Transverse colon (tissue), 4 donors: ENCODE measurements around the gene OLFM2. TPM values are rescaled to one million over a fixed set of nuclear protein-coding genes. Genes with fewer than 3 reads are reported as not detected.

ENCODE experiments used
- DNase-seq: peaks from one replicate; pipeline ENCODE4 v3.0.0-alpha.2; 2019
- H3K27ac ChIP-seq, 4 donors: fragments of 200-600 bp; sonication (generic); 2 replicates each; pipeline ENCODE4 v1.5.1; 2016 to 2018; ENCODE audit warnings: inconsistent platforms in 4 of 4
- H3K27me3 ChIP-seq: fragments of 200-600 bp; sonication (generic); 2 replicates; pipeline ENCODE4 v1.5.1; 2017; ENCODE audit warnings: inconsistent platforms
- H3K36me3 ChIP-seq, 4 donors: fragments of 200-600 bp; sonication (generic); 2 replicates each; pipeline ENCODE4 v1.5.1; 2017 to 2019; ENCODE audit warnings: inconsistent platforms in 4 of 4
- H3K4me1 ChIP-seq, 4 donors: fragments of 200-600 bp; sonication (generic); 2 replicates each; pipeline ENCODE4 v1.5.1; 2017 to 2020; ENCODE audit warnings: inconsistent platforms in 4 of 4
- H3K4me3 ChIP-seq, 4 donors: fragments of 200-600 bp; sonication (generic); 1 replicate in 1 of 4; 2 replicates in 3 of 4; pipeline versions ENCODE4 v1.5.1 to v1.6.1; 2017 to 2019; ENCODE audit warnings: inconsistent platforms in 4 of 4
- H3K9me3 ChIP-seq, 2 donors: fragments of 200-600 bp; sonication (generic); 2 replicates each; pipeline ENCODE4 v1.5.1; 2017 to 2019; ENCODE audit warnings: inconsistent platforms in 2 of 2
- EP300 ChIP-seq: sonication (generic); formaldehyde crosslinking; IDR thresholded peaks from one replicate; pipeline ENCODE4 v1.6.1; 2017; ENCODE audit warnings: antibody characterized with exemption, low read depth
- POLR2A ChIP-seq: fragments of 450-650 bp; IDR thresholded peaks from one replicate; pipeline ENCODE4 v1.6.1; 2016; ENCODE audit warnings: antibody characterized with exemption, mild to moderate bottlenecking, moderate library complexity
- POLR2AphosphoS5 ChIP-seq, 3 donors: sonication (generic); formaldehyde crosslinking; IDR thresholded peaks; one replicate each; pipeline ENCODE4 v1.6.1; 2016; ENCODE audit warnings: antibody characterized with exemption in 3 of 3
- WGBS, 2 donors: methylation state at CpG; one replicate each; pipeline ENCODE4 v1.1.5; 2018; ENCODE audit warnings: low coverage in 1 of 2; 5-methylcytosine and 5-hydroxymethylcytosine counted together
- in situ Hi-C, 4 donors: fragments of 200-750 bp; cut with MboI; loops; one replicate each; pipeline versions ENCODE4 v1.15.0 to v1.15.1; 2017; ENCODE audit warnings: low sequenced_read_pairs in 3 of 4, low pct_ligation_motif_present in 1 of 4, low pct_unique_long_range_greater_than_20kb in 1 of 4
- intact Hi-C: fragments of 100-400 bp; cut with DNase I; formaldehyde crosslinking; loops from one replicate; pipeline ENCODE4 v1.15.1; 2023; ENCODE audit warnings: low total_unique reads
- total RNA-seq, 4 donors: library from RNA; depleted of rRNA; stranded (reverse); fragments of >200 nt; gene quantifications; one replicate each; pipeline ENCODE4 v1.1.0, GENCODE V29; 2016
- TF ChIP-seq, protein P1 (sequence below), 5 experiments: fragments of 200-600 bp in 3 of 5; fragments of 450-650 bp in 2 of 5; sonication (generic) in 3 of 5; IDR thresholded peaks; 1 replicate in 2 of 5; 2 replicates in 3 of 5; pipeline ENCODE4 v1.5.1; 2016 to 2017; ENCODE audit warnings: antibody characterized with exemption in 5 of 5, inconsistent platforms in 3 of 5, mild to moderate bottlenecking in 2 of 5, moderate library complexity in 1 of 5

OLFM2 gene
- total RNA-seq, 4 donors from 2014 or later: 2.0 to 2.7 TPM; not detected in 2

DNA sequence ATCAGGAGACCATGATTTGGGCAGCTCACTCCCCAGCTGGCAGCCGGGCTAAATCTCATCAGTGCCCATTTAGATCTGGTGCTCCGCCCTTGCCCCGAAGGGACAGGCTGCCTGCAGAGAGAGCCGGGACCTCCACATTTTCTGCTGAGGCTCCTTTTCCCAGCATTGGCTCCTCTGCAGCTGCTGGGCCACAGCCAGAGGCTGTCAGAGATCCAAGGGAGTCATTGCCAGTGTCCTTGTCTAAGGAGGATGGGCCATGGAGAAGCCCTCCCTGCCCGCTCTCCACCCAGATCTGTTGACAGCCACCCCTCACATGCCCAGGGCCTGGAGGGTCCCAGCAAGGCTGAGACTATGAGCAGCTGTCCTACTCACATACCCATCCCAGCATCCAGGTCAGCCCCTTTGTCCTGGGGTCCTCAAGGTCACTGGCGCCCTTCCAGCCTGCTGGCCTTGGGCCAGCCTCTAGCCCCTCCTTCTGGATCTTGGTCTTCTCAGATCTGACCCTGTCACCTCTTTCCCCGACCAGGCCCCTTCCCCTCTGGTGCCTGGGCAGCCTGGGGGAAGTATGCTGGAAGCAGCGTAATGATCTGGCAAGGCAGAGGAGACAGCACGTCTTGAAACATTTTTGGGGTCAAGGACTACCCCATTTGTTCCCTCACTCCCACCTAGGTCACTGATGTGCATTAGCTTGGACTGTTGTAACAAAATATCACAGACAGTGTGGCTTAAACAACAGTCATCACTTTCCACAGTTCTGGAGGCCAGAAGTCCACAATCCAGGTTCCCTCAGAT, 93.3 kb downstream of the OLFM2 start:
- WGBS, 2 donors: 87% methylated on average over 8 of the region's 9 CpGs; no CpG with 5 or more reads in 1 of the 2 donors
- Histone ChIP-seq H3K4me1 (peaks cover 0 to 8% (median 0%) of the 10 kb centered on the region in 4 donors), H3K36me3 (peaks cover 0 to 35% (median 13%) of the 10 kb centered on the region in 4 donors), H3K27me3 (no peaks in the 10 kb centered on the region), H3K9me3 (no peaks in the 10 kb centered on the region), H3K27ac (no peak overlapping the region), H3K4me3 (no peak overlapping the region)
- DNase-seq: no peak
- in situ Hi-C loops (no loop called here), intact Hi-C loops (no loop called here)
- TF ChIP-seq POLR2AphosphoS5 (IDR thresholded peaks at IDR 0.05) (no peak), EP300 (no peak), POLR2A (no peak)
- TF ChIP-seq, protein P1, sequence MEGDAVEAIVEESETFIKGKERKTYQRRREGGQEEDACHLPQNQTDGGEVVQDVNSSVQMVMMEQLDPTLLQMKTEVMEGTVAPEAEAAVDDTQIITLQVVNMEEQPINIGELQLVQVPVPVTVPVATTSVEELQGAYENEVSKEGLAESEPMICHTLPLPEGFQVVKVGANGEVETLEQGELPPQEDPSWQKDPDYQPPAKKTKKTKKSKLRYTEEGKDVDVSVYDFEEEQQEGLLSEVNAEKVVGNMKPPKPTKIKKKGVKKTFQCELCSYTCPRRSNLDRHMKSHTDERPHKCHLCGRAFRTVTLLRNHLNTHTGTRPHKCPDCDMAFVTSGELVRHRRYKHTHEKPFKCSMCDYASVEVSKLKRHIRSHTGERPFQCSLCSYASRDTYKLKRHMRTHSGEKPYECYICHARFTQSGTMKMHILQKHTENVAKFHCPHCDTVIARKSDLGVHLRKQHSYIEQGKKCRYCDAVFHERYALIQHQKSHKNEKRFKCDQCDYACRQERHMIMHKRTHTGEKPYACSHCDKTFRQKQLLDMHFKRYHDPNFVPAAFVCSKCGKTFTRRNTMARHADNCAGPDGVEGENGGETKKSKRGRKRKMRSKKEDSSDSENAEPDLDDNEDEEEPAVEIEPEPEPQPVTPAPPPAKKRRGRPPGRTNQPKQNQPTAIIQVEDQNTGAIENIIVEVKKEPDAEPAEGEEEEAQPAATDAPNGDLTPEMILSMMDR (IDR thresholded peaks at IDR 0.05): no peak

DNA sequence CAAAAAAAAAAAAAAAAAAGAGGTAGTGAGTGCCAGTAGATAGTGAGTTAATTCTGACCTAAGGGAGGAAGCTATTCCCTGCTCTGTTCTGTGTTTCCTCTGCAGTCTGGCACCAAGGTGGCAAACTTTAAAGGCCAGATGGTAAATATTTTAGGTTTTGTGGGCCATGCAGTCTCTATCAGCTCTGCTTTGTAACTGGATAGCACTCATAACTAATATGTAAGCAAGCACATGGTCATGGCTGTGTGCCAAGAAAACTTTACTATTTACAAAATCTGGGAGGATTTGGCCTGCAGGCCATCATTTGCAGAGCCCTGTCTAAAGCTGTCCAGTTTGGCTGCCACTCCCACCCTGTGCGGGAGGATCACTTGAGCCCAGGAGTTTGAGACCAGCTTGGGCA, 96.9 kb downstream of the OLFM2 start:
- TF ChIP-seq POLR2AphosphoS5 (IDR thresholded peaks at IDR 0.05) (peak in 1 of 3 donors; percentile 14), POLR2A (no peak)
- in situ Hi-C loops: no loop called here
- Histone ChIP-seq H3K4me3 (no peak overlapping the region), H3K27ac (no peak overlapping the region), H3K27me3 (no peaks in the 10 kb centered on the region), H3K9me3 (no peaks in the 10 kb centered on the region), H3K36me3 (peaks cover 0 to 31% (median 13%) of the 10 kb centered on the region in 4 donors), H3K4me1 (peaks cover 8 to 13% (median 10%) of the 10 kb centered on the region in 4 donors)
- 69% methylated on average over 1 of the region's 1 CpG; no CpG with 5 or more reads in 1 of the 2 donors for WGBS, 2 donors
- DNase-seq: no peak
- intact Hi-C loops: no loop called here

DNA sequence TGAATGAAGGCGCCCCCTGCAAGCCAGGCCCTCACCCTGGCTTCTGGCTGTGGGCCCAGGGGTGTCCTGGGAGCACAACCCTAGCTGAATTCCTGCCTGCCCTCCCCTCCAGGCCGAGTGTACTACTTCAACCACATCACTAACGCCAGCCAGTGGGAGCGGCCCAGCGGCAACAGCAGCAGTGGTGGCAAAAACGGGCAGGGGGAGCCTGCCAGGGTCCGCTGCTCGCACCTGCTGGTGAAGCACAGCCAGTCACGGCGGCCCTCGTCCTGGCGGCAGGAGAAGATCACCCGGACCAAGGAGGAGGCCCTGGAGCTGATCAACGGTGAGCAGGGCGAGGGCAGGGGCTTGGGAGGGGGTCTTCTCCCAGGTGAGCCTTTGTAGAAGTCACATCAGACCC, 98.0 kb downstream of the OLFM2 start:
- in situ Hi-C loops: no loop called here
- peaks cover 0 to 22% (median 10%) of the 10 kb centered on the region in 4 donors for H3K36me3 ChIP-seq
- no peak overlapping the region for H3K27ac ChIP-seq

DNA sequence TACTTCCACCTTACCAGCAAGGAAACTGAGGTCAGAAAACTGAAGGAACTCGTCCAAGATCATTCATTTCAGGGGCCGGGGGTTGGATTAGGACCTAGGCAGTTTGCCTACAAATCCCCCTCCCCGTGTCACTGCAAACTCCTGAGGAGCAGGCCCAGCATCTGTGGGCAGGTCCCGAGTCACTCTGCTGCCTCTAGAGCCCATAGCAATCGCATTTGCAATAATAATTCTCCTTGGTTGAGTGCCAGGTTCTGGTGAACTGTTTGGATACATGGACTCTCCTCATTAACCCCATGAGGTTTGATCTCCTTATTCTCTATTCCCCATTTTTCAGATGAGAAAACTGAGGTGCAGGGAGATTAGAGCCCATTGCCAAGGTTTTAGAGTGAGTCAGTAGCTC, 100.3 kb downstream of the OLFM2 start:
- no peak for DNase-seq
- Histone ChIP-seq H3K4me1 (peaks cover 8 to 13% (median 10%) of the 10 kb centered on the region in 4 donors), H3K27me3 (no peaks in the 10 kb centered on the region), H3K36me3 (peaks cover 0 to 7% (median under 1%) of the 10 kb centered on the region in 4 donors), H3K4me3 (peak overlapping the region; percentile 62 to 99 (median 90)), H3K27ac (peak overlapping the region in 1 of 4 donors; percentile 89), H3K9me3 (no peaks in the 10 kb centered on the region)
- intact Hi-C loops (no loop called here), in situ Hi-C loops (no loop called here)
- no peak for TF ChIP-seq EP300
- no peak for TF ChIP-seq POLR2A
- TF ChIP-seq, protein P1 (IDR thresholded peaks at IDR 0.05): no peak
- no peak for TF ChIP-seq POLR2AphosphoS5 (IDR thresholded peaks at IDR 0.05)
- 2% methylated on average over 5 of the region's 5 CpGs; no CpG with 5 or more reads in 1 of the 2 donors for WGBS, 2 donors

More for the DNA sequence above, 98.0 kb downstream of the OLFM2 start:
- H3K9me3 ChIP-seq: no peaks in the 10 kb centered on the region
- TF ChIP-seq POLR2A (no peak), POLR2AphosphoS5 (IDR thresholded peaks at IDR 0.05) (no peak), EP300 (no peak)
- TF ChIP-seq, protein P1 (IDR thresholded peaks at IDR 0.05): no peak
- 97% methylated on average over 15 of the region's 15 CpGs; no CpG with 5 or more reads in 1 of the 2 donors for WGBS, 2 donors
- no peaks in the 10 kb centered on the region for H3K27me3 ChIP-seq
- H3K4me3 ChIP-seq: no peak overlapping the region
- intact Hi-C loops: no loop called here
- peaks cover 8 to 13% (median 10%) of the 10 kb centered on the region in 4 donors for H3K4me1 ChIP-seq
- DNase-seq: no peak
